K562 treated with DMSO at 1 percent for 24 hours (cell line): ENCODE measurements around the gene HUNK. TPM values are rescaled to one million over a fixed set of nuclear protein-coding genes. Genes with fewer than 3 reads are reported as not detected.

ENCODE experiments used
- total RNA-seq: library from RNA; unstranded; fragments of 300-600 nt; gene quantifications from 2 replicates; pipeline ENCODE4 v1.2.3, GENCODE V29; 2022; ENCODE audit warnings: low read depth; ENCODE audit not compliant: insufficient read depth

Gene HUNK
- total RNA-seq: not detected in 2 replicates

GRCh38 chr21:31872452-31873274 is at the start of gene HUNK:
TSS of gene HUNK (plus strand) at chr21:31873020. CDS start at chr21:31873675, 655 bp downstream.

Other genes with a start within 250 kb of the HUNK start
- gene SOD1, start 213.3 kb upstream of the HUNK start, total RNA-seq: 338 and 402 TPM in 2 replicates
- 21.4 and 24.1 TPM in 2 replicates for gene SCAF4, start 140.9 kb upstream of the HUNK start, total RNA-seq